EH (cell line): ENCODE data around the gene MRGPRF.

ENCODE experiments used
- DNase-seq: peaks from one replicate; pipeline ENCODE4 v3.0.0-alpha.2; 2015; ENCODE audit warnings: low read depth

Gene MRGPRF

DNA sequence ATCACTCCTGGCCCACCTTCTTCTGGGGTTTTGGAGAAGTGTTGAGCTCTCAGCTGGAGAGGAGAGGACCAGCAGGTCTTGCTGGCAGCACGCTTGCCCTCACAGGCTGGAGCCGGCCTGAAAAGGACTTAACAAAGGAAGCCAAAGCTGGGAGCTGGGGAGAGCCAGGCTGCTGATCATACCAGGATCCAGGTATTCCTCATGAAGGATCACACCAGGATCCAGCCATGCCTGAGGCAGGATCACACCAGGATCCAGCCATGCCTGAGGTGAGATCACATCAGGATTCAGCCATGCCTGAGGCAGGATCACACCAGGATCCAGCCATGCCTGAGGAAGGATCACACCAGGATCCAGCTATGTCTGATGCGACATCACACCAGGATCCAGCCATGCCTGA is 49.3 kb downstream of the MRGPRF start:
- no peak for DNase-seq

GRCh38 chr11:68962527-68963250 is 50.4 kb downstream of the MRGPRF start:
- DNase-seq: peak; percentile 34

DNA sequence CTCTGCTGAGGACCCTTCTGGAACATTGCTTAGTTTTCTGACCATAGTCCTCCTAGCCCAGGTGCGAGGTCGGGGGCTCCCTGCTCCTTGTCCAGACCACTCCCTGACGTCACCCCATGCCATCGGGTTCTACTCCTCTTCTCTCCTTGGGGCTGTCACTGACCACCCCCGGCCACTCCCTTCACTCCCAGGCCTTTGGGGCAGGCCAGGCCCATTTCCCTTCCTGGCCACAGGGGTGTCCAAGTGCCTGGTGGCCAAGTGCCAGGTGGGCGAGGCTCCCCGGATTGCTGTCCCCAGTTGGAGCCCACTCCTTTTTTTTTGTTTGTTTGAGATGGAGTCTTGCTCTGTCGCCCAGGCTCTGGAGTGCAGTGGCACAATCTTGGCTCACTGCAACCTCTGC is 51.8 kb downstream of the MRGPRF start:
- DNase-seq: no peak

DNA sequence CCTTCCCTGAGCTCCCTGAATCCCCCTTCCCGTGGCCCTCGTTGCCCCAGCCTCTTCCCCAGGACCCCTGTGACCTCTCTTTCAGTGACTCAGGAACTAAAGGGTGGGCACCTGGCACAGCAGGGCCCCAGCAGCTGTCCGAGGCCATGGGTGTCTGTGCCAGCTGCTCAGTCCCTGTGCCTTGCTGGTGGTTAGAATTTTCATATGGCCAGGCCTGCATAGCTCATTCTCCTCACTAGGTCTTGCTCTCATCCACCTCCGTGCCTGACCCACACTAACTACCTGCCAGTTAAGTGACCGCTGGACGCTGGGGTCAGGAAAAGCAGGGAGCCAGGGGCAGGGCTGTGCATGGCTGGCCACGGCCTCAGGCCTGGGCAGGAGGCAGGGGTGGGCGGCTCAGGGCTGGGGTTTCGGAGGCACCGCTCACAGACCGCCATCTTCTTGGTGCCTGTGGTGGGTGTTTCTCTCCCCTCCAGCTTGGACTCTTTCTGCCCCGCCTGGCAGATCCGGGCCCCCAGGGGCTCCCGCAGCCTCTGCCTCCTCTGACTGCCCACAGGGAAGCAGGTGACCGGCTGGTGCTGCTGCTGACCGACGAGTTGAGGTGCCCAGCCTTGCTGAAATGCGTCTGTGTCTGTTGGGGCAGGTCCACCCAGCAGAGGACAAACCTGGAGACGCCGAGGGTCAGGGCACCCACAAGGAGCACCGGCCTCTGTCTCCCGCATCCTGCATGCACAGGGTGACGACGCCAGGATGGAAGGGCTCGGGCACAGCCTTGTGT is 52.6 kb downstream of the MRGPRF start:
- DNase-seq: no peak

DNA sequence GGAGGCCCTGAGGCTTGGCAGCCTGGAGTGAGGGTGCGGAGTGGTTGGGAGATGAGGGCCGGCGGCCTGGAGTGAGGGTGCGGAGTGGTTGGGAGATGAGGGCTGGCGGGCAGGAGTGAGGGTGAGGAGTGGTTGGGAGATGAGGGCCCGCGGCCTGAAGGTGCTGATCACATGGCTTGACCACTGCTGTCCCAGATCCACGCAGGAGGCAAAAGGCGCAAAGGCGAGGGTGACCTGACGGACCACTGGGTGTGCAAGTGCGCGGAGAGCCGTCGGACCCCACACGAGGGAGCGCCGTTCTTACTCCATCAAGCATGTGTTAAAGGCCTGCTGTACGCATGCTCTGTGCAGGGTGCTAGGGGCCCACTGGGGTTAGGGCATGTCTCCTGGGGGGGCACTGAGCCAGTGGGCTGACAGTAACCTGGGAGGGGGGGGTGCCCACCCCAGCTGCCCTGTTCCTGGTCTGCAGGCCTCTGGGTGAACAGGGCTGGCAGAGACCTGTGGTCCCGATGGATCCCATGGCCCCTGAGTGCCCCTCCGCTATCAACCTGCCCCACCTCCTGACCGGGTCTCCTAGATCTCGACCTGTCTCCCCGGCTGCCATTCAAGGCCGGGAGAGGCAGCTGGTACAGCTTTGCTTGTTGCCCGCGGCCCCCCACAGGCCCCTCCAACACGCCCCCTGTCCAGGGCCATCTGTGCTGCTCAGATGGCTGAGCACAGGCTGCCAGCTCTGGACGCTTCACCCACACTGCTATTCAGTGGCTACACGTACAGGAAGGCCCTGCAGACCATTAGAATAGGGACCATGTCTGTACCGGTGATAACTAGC is 53.4 kb downstream of the MRGPRF start:
- DNase-seq: no peak

GRCh38 chr11:68958211-68958610 is 54.8 kb downstream of the MRGPRF start:
- no peak for DNase-seq

GRCh38 chr11:68956547-68957254 is 56.3 kb downstream of the MRGPRF start:
- no peak for DNase-seq

DNA sequence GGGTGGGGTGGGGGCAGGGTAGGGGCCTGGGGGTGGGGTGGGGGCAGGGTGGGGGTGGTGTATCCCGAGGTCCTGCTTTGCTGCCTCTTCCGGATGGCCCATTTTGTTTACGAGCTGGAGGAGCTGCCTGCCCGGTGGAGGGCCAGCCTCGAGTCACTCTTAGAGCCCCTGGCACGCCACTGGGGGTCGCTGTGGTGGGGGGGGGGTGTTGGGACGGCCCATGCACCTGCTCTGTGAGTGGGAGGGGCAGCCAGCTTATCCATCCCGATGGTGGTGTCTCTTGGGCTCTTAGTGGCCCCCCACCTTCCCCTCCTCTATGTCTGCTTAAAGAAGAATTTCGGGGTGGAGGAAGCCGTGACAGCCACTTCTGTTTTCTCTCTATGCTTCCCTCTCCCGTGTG is 56.9 kb downstream of the MRGPRF start:
- DNase-seq: no peak

- DNase-seq: no peak
Observed at GRCh38 chr11:68955607-68955958, 57.5 kb downstream of the MRGPRF start.

DNA sequence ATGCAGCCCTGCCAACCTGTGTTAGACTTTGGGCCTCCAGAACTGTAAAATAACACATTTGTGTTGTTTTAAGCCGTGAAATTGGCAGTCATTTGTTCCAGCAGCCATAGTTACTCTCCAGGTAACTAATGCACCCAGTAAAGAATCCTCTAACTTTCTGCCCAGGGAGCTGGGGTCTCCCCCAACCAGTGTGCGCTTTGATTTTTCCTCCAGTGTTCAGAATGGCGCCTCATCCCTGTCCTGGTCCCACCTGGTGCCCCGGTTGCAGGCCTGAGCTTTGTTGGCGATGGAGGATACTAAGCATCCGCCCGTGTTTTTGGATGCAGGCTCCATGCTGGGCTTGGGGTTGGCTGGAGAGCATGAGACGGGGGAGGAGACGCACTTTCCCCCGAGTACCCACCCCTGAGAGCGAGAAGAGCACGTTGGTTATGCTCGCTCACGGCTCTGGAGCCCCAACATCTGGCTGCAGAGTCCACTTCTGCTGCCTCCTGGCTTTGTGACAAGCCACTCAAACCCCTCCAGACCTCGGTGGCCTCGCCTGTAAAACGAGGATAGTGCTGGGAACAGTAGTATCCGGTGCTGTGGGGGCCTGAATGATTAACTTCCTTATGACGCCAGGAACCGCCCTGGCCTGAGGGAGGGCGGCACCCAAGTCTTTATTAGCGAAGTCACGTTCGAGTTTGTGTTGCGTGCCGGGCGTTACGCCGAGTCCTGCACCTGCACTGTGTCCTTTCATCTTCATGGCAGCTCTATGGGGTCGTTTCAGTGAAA is 58.0 kb downstream of the MRGPRF start:
- peak; percentile 73 for DNase-seq
